AG09319 (cell line): ENCODE measurements around the gene CLTA.

ENCODE experiments used
- DNase-seq: peaks from one replicate; pipeline ENCODE4 v3.0.0-alpha.2; 2010; ENCODE audit warnings: low read depth; ENCODE audit errors: extremely low read depth
- TF ChIP-seq, protein P1 (sequence below): IDR thresholded peaks from 2 replicates; pipeline ENCODE4 v1.5.1; 2011; ENCODE audit warnings: low read depth, mild to moderate bottlenecking, inconsistent platforms, low read length, moderate library complexity

CLTA gene

DNA sequence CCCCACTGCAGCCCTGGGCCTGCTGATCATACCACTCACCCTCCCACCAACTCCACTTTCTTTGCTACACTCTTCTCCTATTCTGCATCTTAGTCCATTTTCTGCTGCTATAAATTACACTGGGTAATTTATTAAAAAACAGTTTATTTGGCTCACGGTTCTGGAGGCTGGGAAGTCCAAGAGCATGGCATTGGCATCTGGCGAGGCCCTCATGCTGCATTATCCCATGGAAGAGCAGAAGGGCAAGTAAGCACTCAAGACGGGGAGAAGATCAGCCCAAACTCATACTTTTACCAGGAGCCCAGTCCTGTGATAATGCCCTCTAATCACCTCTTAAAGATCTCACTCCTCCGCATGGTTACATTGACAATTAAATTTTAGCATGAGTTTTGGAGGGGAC lies 44.8 kb upstream of the CLTA start:
- TF ChIP-seq, protein P1, sequence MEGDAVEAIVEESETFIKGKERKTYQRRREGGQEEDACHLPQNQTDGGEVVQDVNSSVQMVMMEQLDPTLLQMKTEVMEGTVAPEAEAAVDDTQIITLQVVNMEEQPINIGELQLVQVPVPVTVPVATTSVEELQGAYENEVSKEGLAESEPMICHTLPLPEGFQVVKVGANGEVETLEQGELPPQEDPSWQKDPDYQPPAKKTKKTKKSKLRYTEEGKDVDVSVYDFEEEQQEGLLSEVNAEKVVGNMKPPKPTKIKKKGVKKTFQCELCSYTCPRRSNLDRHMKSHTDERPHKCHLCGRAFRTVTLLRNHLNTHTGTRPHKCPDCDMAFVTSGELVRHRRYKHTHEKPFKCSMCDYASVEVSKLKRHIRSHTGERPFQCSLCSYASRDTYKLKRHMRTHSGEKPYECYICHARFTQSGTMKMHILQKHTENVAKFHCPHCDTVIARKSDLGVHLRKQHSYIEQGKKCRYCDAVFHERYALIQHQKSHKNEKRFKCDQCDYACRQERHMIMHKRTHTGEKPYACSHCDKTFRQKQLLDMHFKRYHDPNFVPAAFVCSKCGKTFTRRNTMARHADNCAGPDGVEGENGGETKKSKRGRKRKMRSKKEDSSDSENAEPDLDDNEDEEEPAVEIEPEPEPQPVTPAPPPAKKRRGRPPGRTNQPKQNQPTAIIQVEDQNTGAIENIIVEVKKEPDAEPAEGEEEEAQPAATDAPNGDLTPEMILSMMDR: no peak
- no peak for DNase-seq

DNA sequence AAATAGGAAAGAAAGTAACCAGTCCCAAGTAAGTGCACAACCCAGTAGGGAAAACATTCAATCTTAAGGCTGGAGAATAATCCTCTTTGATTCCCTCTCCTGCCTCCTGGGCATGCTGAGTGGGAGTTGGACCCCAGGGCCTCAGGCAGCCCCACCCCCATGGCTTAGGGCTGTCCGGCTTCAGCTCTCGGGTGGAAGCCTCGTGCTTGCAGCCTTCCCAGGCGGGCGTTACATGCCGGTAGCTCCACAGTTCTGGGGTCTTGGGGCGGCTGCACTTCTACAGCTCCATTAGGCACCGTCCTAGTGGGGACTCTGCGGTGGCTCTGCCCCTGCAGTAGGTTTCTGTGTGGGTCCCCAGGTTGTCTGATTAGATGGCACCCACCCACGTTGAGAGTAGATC lies 44.1 kb upstream of the CLTA start:
- DNase-seq: no peak

DNA sequence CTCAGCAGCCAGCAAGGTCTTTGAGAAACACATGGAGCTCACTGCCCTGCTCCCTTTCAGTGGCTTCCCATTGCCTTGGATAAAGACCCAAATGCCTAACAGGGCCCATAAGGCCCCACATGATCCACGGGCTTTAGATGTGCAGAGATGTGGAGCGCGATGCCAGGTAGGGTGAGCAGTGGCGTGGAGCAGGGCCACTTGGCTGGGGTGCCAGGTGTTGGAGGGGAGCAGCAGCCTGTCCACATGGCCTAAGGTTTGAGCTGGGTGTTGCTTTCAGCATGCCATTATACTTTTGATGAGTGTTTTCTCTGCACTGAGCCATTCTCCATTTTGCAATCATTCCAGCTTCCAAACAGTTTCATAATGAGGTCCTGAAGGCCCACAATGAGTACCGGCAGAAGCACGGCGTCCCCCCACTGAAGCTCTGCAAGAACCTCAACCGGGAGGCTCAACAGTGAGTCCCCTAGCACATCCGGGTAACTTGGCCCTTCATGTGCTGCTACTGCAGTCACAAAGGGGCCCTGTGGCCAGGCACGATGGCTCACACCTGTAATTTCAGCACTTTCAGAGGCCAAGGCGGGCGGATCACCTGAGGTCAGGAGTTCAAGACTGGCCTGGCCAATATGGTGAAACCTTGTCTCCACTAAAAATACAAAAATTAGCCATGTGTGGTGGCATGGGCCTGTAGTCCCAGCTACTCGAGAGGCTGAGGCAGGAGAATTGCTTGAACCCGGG lies 43.1 kb upstream of the CLTA start:
- TF ChIP-seq, protein P1: no peak
- no peak for DNase-seq

More for the DNA sequence above, 44.1 kb upstream of the CLTA start:
- TF ChIP-seq, protein P1: no peak

DNA sequence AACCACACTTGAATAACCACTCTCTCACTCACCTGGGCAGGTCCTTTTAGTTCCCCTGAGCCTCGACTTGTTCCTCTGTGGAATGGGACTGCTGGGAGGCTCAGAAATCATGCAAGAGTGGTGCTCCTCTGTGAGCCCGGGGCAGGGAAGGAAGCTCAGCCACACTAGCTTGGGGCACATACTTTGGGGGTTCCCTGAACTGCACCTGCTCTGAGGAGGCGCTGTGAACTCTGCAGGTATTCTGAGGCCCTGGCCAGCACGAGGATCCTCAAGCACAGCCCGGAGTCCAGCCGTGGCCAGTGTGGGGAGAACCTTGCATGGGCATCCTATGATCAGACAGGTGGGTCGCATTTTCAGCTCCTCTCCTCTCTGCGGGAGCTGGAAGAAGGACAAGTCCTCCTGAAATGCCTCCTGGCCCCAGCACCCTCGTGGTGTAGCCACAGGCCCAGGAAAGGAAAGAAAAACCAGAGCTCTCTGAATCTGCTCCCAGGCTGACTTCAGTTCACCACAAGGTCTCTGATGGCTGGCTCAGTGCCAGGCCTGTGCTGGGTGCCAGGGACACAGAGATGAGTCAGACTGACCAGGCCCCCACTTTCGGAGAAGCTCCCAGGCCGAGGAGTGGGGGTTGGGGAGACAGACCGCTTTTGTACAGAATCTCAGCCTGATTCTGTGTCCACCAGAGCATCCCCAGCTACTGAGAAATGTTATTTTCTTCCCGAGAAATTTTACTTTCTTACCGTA lies 42.2 kb upstream of the CLTA start:
- TF ChIP-seq, protein P1: no peak
- DNase-seq: peak; percentile 90

DNA sequence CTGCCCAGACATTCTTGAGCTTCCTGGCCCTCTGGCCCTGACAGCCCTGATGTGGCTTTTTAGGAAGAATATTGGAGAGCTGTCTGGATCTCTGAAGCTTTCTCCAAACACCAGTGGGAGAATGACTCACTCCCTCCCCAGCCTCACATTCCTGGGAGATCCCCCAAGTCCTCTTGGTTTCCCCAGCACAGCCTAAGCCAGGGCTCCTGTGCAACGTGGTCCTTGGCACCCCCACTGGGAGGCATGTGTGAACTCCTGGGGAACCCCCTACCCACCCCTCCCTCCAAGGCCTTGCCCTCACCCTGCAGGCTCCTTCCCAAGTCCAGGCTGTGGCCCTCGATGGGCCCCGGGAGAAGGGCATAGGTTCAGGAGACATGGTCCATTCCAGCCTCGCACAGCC lies 41.5 kb upstream of the CLTA start:
- TF ChIP-seq, protein P1: no peak
- DNase-seq: no peak

DNA sequence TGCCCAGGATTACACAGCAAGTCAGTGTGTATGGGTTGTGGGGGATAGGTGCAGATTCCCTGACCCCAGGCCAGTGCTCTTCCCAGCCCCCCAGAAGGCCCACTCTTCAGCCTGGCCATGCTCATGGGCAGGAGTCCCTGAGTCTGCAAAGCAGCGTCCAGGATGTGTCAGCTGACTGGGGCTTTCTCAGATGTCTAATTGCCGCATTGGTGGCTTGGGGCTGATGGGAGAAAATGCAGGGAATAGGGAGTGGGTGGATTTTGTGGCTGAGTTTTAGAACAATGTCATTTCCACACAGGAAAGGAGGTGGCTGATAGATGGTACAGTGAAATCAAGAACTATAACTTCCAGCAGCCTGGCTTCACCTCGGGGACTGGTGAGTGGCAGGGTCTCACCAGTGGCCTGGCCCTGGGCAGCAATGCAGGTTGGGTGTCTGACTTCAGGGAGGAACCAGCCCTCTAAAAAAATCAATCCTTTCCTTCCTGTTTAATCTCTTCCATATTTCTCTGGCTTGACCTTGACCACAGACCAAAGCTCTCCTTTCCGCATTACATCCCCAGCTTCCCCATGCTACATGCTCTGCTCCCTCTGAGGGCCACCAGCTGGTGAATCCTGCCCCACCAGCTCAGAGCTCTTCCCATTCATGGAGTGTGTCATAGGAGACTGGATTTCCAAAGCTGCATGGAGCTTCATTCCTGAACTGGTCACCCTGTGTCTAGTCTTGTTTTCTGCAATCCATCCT lies 40.0 kb upstream of the CLTA start:
- TF ChIP-seq, protein P1: no peak
- DNase-seq: no peak
